Hematopoietic multipotent progenitor cell treated with erythropoietin and hydrocortisone succinate and interleukin-3 and kit ligand, for 15 days (in vitro differentiated cells): Measurements from ENCODE around the gene CARHSP1.
A peak's percentile ranks its signal among the peaks of the same experiment; 100 is the strongest.
"Not testable (repeated sequence)": the region's sequence is repeated elsewhere in the genome, so short reads cannot be mapped to it uniquely, and the experiment has no call there.

ENCODE experiments used
- DNase-seq: peaks from one replicate; pipeline ENCODE4 v3.0.0-alpha.2; 2015; ENCODE audit warnings: low spot score

The CARHSP1 gene

DNA sequence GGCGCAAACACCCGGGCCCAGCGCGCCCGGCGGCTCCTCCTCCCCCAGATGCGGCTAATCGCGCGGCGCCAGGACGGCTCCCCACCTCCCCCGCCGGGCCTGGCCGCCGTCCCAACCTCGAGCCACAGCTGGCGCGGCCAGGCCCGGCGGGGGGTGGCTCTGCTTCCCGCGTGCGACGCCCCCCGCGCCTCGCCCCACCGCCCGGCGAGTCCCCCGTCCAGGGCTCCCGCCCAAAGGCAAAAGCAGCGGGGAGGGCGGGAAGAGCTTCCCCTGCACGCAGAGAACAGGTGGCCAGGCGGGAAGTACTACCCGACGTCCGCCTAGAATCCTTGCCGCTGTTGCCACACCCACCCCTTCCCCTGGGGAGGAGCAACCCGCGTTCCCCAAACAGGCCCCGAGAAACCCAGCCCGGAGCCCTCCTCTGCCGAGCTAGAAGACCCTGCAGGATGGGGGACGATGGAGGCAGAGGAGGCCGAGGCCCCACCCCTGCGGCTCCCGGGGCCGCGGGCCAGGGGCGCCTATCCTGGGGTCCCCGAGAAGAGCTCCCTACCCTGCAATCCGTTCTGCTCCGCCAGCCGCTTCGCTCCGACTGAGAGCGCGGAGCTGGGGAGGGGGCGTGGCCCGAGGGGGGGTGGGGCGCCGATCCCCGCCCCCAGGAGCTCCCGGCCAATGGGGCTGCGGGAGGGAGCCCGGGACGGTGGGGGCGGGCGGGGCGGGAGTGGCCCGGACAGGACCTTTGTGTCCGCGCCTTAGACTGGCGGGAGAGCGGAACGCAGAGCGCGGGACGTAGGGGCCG lies at the start of gene CARHSP1:
TSS of gene CARHSP1 (minus strand) at position 591 of the 796 bp plus-strand sequence. CDS start 9,678 bp downstream, outside the sequence.
- DNase-seq, result peak; percentile 84

DNA sequence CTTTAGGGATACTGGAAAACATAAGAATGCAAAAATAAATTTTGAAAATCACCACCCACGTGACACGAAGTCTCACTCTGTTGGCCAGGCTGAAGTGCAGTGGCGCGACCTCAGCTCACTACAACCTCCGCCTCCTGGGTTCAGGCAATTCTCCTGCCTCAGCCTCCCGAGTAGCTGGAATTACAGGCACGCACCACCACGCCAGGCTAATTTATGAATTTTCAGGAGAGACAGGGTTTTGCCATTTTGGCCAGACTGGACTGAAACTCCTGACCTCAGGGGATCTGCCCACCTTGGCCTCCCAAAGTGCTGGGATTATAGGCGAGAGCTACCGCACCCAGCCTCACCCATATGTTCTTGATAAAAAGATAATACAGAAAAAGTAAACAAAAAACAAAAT lies 48.5 kb upstream of the CARHSP1 start:
- not testable (repeated sequence) for DNase-seq

DNA sequence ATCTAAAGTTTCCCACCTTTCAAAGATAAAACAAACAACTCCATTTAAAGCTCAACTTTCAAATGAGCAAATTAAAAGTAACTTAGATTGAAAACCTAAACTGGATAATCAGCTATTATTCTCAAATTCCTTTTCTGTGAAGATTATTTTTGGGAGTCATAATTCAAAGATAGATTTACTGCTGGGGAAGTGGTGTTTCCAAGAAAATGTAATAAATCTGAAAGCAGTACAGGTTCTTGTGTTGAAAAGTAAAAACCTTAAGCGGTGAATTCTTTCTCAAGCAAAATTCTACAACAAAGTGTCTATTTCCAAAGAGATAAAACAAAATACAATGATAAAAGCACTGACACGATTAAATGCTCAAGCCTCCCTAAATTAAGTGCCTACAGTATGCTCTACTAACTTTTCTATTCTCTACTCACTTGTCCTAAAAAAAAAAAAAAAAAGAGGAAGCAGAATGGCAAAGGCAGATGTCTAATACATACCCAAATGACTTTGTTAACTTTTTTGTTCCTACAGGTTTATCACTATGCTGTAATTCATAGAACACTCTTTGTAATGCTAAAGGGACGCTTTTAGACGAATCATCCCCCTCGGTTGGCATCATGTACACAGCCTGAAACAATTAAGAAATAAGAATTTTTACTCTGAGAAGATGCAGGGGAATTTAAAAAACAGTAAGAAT lies 47.9 kb upstream of the CARHSP1 start:
- no peak for DNase-seq

DNA sequence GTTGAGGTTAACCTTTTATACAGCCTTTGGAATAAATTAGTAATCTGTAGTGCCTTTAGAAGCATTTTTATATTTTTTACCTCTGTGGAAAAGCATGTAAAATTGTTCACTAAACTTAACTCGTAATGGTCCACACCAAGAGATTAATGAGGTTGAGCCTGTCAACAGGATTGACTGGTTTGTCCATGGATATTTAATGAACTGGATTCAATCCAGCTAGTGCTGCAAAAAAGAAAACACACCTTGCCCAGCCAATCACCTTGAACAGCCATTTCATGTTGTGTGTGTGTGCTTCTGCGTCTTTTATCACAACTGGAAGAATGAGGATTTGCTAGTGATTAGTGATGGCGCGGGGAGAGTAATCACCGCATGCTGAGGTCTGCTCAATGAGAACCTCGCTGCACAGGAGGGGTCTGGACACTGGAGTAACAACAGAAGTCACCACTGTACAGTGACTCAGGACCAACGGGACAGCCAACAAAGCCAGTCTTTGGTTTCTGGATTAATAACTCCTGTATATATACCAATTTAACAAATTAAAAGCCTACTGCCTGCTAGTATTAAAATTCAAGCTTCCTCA lies 47.0 kb upstream of the CARHSP1 start:
- DNase-seq, result no peak

DNA sequence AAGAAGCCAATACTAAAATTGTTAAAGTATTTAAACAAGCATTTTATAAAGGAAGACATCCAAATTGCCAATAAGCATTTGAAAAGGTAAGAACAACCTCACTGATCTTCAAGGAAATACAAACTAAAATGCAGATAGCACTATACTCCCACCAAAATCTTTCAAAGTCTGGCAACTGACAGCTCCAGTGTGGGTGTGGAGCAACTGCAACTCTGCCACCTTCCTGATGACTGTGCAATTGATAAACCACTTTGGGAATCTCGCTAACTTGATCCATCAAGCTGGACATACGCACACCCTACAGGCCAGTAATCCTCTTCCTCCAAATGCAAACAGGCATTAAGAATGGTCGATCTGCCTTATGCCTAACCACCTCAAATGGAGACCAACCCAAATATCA lies 45.3 kb upstream of the CARHSP1 start:
- no peak for DNase-seq

DNA sequence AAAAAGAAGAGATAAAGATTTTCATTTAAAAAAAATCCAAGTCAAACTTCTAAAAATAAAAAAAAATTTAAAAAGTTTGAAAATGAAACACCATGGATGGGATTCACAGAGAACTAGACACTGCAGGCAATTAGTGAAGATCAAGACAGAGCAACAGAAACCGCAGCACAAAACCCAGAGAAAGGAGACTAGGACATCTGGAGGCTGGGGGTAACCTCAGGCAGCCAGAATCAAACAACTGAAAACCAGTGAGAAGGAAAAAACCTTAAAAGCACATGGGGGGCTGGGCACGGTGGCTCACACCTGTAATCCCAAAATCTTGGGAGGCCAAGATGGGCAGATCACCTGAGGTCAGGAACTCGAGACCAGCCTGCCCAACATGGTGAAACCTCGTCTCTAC lies 44.0 kb upstream of the CARHSP1 start:
- DNase-seq, result no peak

DNA sequence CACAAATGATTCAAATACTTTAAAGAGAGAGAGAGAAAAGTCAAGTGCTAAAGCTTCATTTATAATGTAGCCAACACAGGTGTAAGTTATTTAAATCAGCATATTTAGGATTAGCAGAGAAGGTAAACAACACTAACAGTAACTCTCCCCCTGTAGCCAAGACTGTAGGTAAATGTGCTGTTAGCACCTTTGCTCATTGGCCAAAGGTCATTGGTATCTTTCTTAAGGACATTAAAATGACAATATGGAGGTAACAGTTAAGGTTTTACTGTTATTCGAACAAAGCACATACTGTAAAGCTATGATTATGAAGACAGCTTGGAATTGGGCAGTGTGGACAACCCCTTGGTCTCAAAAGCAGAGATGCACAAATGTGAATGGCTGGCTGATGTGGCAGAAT lies 42.0 kb upstream of the CARHSP1 start:
- DNase-seq, result no peak

DNA sequence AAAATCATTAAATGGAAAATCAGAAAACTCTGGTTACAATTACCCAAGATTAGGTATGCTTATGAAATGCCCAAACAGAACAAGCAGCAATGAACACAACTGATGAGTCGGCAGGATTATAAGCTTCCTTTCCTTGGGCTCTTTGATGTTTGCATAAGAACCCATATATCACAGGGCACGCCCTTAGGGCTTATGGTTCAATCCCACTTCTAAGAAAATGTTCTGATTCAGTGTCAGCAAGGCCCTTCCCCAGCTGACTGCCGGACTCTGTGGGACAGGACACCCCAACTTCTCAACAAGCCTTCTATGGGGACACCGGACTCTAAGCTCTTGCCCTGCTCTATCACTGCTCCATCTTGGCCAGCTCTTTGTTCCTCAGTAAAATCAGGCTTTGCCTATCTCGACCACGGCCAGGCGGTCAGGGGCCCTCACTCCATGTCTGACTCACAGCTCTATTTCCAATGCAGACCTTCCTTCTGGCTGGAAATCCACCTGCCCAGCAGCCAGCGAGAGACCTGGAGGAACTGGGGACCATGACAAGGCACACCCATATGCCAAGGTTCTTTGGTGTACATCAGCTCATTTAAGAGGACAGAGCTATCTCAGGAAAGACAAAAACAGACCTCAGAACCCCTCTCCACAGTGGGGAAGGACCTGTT lies 40.1 kb upstream of the CARHSP1 start:
- DNase-seq, result no peak

DNA sequence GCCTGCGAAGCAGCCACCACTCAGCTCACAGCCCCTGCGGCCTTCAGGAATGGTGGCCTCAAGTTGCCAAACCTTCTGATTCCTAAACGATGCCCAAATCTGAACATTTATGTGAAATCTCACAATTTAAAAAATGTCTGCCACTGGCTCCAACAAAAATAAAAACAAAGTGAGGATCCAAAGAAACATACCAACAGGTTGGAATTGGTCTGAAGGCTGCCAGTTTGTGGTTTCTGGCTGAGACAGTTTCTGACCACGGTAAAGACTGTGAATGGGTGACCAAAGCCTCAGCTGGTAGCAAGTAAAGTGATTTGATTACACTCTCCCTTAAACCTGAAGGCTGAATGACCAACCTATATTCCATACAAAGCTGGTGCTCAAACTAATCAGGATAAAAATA lies 38.3 kb upstream of the CARHSP1 start:
- no peak for DNase-seq

DNA sequence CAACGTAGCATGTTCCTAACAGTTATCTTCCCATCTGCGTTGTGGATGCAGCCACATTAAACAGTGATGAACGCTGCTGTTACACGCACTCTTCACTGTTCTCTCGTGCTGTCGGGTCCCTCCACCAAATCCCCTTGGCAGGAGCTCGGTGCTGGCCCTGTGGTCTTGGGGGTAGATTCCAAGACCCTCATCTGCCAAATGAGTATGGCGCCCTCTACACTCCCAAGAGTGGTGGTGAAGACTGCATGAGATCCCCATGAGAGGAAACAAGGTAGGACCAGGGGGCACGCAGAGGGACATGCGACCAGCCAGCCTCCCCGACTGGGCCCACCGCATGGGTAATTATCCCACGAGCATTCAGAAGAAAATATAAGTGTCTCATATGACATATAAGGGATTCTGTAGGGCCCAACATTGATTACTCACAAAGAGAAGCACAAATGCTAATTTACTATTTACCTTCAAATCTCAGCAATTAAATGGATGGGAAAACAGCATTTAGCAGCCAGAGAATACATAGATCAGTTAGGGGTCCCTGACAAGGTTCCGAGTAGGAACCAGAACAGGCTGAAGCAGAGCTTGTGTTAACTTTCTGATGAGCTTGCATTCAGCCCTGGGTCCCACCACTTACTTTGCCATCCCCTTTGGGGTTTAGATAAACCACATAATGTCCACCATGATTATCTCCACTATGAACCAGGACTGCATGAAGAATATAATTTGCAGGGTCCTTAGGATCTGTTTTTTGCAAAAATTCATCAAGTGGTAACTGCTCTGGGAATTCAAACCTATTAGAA lies 37.2 kb upstream of the CARHSP1 start:
- DNase-seq, result no peak

DNA sequence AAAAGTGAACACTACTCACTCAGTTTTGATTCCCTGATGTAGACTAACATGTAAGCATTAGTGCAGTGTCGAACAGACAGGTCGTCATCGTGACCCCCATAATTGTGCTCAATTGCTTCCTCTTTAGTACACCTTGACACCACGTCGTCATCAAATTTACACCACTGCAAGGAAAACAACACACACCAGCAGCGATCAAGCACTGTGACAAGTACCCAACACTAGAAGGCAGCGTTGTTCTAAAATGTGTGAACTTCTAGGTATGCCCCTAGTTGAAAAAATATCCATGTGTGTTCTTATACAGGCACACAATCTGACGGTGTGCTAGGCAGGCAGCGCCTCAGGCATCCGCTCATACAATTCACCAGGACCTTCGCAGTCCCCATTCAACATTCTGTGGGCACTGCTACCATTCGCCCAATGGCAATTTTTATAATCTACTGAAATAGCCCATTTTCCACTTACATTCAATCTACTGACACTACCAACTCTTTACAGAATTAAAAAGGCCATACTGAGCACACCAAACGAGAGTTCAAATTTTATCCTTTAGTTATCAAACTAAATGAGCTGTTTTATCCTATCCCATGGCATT lies 36.5 kb upstream of the CARHSP1 start:
- DNase-seq, result peak; percentile 51

DNA sequence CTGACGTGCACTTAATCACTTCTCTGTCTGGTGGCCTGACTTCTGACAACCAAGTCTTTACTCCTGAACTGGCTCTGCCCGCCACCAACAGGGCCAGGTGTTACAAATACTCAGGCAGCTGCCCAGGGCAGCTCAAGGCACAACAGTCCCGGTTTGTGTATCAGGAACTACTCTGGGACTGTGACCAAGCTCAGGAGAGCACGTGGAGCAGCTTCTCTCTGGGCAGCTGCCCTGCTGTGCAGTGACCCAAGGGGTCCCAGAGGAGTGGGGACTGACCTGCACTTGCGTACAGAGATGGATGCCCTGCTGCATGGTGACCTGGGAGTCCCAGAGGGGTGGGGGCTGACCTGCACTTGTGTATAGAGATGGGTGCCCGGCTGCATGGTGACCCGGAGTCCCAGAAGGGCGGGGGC lies 35.2 kb upstream of the CARHSP1 start:
- DNase-seq, result no peak

DNA sequence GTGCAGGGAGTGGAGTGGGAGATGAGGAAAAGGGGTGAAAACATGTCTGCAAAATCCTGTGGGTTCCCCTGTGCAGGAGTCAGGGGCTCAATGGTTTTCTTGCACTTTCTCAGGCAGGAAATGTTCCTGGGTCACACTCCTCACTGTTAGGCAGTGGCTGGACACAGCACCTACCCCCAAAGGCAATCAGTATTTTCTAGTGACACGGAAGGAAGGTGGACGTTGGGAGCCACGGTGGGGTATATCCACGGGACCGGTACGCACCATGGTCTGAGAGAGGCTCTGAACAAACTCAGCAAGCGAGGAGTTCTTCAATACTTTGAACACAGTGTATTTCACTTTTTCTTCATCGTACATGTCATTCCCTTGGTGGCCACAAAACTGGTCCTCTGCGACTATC lies 34.2 kb upstream of the CARHSP1 start:
- no peak for DNase-seq

DNA sequence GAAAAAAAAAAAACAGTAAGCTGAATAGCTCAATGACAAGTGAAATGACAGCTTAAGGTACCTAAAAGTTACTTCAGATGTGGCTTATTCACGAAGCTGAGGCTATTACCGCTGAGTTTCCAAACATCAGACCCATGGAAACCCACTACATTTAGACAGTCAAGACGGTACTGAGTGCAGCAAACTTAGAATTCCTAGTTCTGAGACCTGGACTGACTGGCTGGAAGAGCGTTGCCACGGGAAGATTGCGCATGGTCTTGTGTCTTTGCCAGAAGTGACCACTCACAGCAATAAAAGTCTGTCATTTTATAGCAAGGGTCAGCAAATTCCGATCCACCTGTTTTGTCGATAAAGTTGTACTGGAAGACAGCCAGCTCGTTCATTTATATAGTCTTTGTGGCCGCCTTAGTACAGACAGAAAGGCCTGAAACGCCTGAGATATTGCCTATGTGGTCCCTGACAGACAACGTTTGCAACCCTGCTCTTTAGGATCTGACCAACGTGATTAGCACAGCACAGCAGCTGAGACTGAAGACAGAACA lies 32.6 kb upstream of the CARHSP1 start:
- DNase-seq, result no peak

DNA sequence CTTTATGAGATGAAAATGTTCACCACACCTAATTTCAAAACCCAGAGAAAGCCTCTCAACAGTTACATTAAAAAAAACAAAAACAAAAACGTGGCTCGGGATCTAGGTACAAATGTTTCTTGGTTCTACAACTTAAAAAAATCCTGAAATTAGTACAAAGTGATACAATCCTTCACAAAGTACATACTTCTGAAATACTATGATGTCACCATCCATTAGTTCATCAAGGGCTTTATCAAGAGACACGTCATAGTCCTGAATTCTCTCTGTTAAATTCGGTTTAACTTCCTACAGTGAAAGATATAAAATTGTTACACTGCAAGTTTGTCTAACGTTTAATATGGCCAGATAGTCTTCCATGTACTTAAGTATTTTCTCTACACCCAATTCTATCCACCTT lies 31.5 kb upstream of the CARHSP1 start:
- no peak for DNase-seq

DNA sequence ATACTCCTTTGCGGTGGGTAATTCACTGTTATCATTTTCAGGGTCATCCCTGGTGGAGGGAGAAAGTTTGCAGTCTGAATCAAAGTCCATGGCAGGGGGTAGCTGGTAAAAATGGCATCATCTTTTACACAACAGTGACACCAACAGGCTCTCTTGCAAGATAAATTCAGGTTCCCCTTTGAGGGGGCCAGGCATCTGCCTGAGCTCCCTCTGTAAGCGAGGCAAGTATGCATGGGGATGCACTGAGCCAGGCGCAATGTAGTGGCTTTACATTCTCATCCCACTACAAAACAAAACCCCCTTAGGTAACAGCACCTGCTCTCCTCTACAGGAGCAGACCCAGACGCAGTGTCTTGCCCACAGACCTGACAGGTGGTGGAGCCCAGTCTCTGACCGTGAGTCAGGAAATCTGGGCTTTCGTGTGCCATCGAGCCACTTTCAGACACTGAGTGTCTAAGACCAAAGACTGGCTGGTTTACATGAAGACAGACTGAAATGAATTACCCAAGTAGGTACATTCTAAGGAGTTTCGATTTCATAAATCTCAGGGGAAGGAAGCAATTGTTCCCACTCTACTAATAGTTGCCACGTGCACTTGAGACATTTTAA lies 31.0 kb upstream of the CARHSP1 start:
- DNase-seq, result no peak

DNA sequence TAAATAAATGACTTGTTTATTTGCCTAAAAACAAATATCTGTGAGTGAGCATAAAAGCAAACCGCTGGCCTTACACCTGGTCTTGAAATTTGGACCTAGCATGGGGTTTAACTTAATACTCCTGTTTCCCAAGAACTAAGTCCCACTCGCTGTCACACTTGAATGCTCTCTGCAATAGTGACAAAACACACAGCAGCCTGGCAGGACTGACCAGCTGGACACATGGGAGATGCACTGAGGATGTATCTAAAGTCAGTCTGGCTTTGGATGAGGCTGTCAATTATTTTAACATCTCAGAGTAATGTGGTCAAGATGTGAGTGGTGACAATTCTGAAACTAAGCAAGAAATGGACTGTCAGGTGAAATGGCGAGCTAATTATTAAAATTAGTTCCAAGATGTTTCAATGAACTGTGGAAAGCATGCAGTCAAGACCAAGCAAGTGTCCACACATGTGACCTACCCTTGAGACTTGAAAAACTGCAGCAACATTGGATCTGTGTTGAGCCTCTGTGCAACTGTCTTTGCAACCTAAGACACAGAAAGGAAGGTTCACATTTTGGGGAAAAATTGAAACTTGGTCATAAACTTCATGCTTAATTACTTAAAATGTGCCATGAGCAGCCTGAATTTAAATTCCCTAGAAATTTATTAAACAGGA lies 30.0 kb upstream of the CARHSP1 start:
- DNase-seq, result no peak

DNA sequence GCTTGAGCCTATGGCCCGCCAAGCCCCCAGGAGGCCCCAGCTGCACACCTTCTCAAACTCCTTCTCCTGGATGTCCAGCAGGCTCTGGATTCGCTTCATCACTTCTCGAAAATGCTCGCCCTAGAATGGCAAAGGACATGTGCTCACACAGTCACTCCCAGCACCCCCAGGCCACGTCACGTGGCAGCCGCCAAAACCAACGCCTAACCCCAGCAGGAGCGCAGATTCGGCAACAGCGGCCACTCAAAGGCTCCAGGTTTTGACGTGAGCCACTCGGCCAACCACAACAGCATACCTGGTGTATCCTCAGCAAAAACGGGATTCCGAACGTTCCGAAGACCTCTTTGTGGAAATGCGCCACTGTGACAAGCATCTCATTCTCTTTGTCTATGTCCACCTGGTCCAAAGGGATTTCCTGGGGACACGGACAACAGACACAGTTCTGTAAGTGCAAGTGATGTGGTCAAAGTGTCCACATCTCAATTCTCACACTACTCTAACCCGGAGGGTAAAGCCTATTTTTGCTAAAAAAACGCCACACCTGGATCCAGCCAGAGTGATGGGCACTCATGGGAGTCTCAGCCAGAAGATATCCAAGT lies 26.0 kb upstream of the CARHSP1 start:
- DNase-seq, result no peak

DNA sequence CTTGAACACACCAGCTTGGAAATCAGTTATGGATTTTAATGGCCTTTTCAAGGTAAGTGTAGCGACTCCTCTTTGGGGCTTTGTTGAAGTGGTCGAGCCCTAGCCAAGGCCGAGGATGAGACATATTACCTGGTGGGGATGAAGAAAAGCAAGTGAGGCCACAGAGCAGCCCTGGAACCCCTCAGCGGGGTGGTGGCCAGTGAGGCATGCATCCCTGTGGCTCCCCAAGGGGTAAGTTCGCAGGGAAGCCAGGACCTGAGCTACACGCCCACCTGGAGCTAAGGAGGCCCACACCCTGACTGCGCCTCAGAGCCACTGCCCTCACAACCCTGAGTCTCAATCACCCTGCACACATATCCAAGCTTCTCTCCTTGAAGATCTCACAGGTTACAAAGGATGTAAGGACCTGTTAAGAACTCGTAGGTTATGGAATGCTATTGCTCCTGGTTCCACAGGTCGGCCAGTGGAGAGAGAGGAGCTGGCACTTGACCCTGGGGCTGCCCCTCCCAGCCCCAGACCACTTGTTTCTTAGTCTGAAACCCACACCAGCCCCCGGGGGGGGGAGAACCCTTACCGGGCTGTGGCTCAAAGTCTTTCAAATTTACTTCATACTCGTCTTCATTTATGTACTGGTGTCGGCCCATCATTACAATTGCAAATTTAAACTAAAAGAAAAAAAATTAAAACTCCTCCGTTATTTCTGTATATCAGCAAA lies 25.3 kb upstream of the CARHSP1 start:
- no peak for DNase-seq
